GM06990 (cell line): Measurements from ENCODE around the gene STK10.

ENCODE experiments used
- DNase-seq: peaks from one replicate; pipeline ENCODE4 v3.0.0-alpha.2; 2011; ENCODE audit not compliant: insufficient read length; ENCODE audit errors: extremely low read depth
- H3K27me3 ChIP-seq: replicated peaks from 2 replicates; pipeline ENCODE4 v1.6.0; 2011; ENCODE audit warnings: low read length; ENCODE audit not compliant: control insufficient read depth, insufficient read depth
- H3K36me3 ChIP-seq: 2 replicates; pipeline ENCODE4 v1.5.1; 2011; ENCODE audit warnings: low read length; ENCODE audit not compliant: control insufficient read depth, insufficient read depth
- H3K4me3 ChIP-seq: replicated peaks from 2 replicates; pipeline ENCODE4 v1.5.1; 2011; ENCODE audit warnings: low read depth, mild to moderate bottlenecking, control low read depth, low read length
- CTCF ChIP-seq: IDR thresholded peaks from 2 replicates; pipeline ENCODE4 v1.5.1; 2011; ENCODE audit warnings: low read length, control low read depth, mild to moderate bottlenecking, inconsistent platforms; ENCODE audit not compliant: insufficient read depth, poor library complexity, severe bottlenecking

The STK10 gene

DNA sequence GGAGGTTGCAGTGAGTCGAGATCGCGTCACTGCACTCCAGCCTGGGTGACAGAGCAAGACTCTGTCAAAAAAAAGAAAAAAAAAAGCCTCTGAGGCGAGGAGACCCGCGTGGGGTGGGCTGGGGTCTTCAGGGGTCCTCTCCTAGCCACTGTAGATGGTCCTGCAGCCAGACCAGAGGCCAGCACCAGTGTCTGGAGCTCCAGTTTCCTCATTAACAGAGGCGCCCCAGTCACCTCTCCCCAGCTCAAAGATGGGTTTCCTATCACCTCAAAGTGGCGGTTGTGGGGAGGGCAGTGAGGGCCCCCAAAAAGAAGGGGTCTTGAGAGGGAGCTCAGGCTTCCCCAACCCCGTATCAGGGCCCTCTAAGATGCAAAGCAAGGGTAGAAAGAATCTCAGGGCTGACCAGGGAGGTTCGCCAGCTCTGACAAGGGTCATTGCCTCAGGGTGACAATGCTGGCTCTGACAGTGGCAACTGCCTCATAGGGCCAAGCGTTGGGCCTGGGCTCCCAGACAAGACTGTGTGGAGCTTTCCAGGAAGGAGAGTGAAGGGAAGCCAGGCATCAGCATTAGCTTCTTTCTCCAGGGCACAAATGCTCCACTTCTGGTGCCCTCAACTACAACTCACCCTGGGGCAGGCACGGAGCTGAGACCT is 15.0 kb downstream of the STK10 start:
- H3K4me3 ChIP-seq = no peak overlapping the region
- TF ChIP-seq CTCF = no peak
- no peak for DNase-seq
- peaks cover 19% of the 10 kb centered on the region for H3K36me3 ChIP-seq
- H3K27me3 ChIP-seq = no peaks in the 10 kb centered on the region

- DNase-seq = no peak
- no peaks in the 10 kb centered on the region for H3K27me3 ChIP-seq
- no peak for TF ChIP-seq CTCF
These were observed 16.9 kb downstream of the STK10 start for GRCh38 chr5:172171118-172171517.

GRCh38 chr5:172170251-172170701 is 17.7 kb downstream of the STK10 start:
- DNase-seq = no peak
- Histone ChIP-seq H3K27me3 (no peaks in the 10 kb centered on the region), H3K4me3 (no peak overlapping the region), H3K36me3 (peaks cover 21% of the 10 kb centered on the region)
- TF ChIP-seq CTCF = no peak

More at GRCh38 chr5:172171118-172171517, 16.9 kb downstream of the STK10 start:
- Histone ChIP-seq H3K4me3 (no peak overlapping the region), H3K36me3 (peaks cover 21% of the 10 kb centered on the region)

GRCh38 chr5:172169216-172169615 is 18.8 kb downstream of the STK10 start:
- no peak for TF ChIP-seq CTCF
- peaks cover 24% of the 10 kb centered on the region for H3K36me3 ChIP-seq
- H3K4me3 ChIP-seq = no peak overlapping the region
- no peaks in the 10 kb centered on the region for H3K27me3 ChIP-seq
- no peak for DNase-seq

GRCh38 chr5:172168311-172168710 is 19.7 kb downstream of the STK10 start:
- H3K36me3 ChIP-seq = peaks cover 24% of the 10 kb centered on the region
- DNase-seq = no peak
- H3K4me3 ChIP-seq = no peak overlapping the region
- no peak for TF ChIP-seq CTCF
- no peaks in the 10 kb centered on the region for H3K27me3 ChIP-seq

DNA sequence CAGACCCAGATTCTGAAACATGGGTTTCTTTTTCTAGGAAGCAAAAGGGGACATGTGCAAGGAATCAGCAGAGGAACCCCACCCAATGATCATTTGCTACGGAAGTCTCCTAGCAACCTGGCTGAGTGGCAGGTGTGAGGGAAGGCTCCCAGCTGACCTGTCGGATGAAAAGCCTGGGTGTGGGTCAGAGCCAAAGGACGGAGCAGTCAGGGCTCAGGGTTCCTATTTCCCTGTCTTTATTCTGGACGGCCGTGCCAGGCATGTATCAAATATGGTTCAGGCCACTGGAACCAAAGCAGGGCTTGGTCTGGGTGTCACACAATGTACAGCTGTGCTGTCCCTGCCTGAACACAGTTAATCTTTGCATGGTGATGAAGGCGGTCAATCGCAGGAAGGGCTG is 20.1 kb downstream of the STK10 start:
- no peak for DNase-seq
- no peak for TF ChIP-seq CTCF
- Histone ChIP-seq H3K27me3 (no peaks in the 10 kb centered on the region), H3K4me3 (no peak overlapping the region), H3K36me3 (peaks cover 23% of the 10 kb centered on the region)
